ENCODE measurements around the gene MRPL37.

MRPL37 gene

DNA sequence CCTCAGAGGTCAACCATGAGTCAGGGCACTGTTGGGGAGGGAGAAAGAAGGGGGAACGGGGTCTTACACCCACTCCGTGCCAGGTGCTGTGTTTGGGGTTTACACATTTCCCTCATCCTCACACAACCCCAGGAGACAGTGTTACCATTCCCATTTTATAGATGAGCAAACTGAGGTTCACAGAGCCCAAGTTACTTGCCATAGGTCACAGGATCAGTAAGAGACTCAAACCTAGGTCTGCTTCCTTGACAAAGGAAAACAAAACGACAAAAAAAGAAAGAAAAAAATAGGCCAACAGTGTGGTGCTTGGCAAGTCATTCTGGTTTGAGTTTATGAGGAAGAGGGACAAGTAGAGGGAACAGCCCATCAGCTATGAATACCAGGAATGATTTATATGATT, 30.9 kb upstream of the MRPL37 start:
- no peaks in the 10 kb centered on the region for H3K9me3 ChIP-seq (ENCODE audit: insufficient read depth, low read length, severe bottlenecking)
- no peak overlapping the region for H3K4me2 ChIP-seq (ENCODE audit: insufficient read depth, low read length)
- no peak for DNase-seq
- H3K36me3 ChIP-seq (ENCODE audit: insufficient read depth, low read length) = 0 out of 2 replicates have a peak, but pooled peaks cover 4% of the 10 kb centered on the region
- H3K27me3 ChIP-seq (ENCODE audit: insufficient read depth, low read length, poor library complexity) = no peaks in the 10 kb centered on the region
- H4K20me1 ChIP-seq (ENCODE audit: insufficient read depth, low read length) = no peaks in the 10 kb centered on the region
- no peak overlapping the region for H2AFZ ChIP-seq (ENCODE audit: low read depth, low read length)
- no peak for ATAC-seq (ENCODE audit: insufficient read depth, low read depth)
- no peaks in the 10 kb centered on the region for H3K79me2 ChIP-seq (ENCODE audit: insufficient read depth, low read length)
- no peak overlapping the region for H3K4me3 ChIP-seq (ENCODE audit: low read depth in 1 of 2, low read length in 2 of 2)
- TF ChIP-seq EZH2 (IDR thresholded peaks at IDR 0.05; ENCODE audit: borderline replicate concordance, low read depth, low read length, severe bottlenecking) = no peak
- TF ChIP-seq, protein P1, sequence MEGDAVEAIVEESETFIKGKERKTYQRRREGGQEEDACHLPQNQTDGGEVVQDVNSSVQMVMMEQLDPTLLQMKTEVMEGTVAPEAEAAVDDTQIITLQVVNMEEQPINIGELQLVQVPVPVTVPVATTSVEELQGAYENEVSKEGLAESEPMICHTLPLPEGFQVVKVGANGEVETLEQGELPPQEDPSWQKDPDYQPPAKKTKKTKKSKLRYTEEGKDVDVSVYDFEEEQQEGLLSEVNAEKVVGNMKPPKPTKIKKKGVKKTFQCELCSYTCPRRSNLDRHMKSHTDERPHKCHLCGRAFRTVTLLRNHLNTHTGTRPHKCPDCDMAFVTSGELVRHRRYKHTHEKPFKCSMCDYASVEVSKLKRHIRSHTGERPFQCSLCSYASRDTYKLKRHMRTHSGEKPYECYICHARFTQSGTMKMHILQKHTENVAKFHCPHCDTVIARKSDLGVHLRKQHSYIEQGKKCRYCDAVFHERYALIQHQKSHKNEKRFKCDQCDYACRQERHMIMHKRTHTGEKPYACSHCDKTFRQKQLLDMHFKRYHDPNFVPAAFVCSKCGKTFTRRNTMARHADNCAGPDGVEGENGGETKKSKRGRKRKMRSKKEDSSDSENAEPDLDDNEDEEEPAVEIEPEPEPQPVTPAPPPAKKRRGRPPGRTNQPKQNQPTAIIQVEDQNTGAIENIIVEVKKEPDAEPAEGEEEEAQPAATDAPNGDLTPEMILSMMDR (IDR thresholded peaks at IDR 0.05; ENCODE audit: borderline replicate concordance, extremely low read depth, low read length, poor library complexity, severe bottlenecking) = no peak
- H3K9ac ChIP-seq (ENCODE audit: low read depth, low read length) = no peak overlapping the region
- H3K27ac ChIP-seq (ENCODE audit: low read length) = no peak overlapping the region
- no peaks in the 10 kb centered on the region for H3K4me1 ChIP-seq (ENCODE audit: insufficient read depth, low read length)

DNA sequence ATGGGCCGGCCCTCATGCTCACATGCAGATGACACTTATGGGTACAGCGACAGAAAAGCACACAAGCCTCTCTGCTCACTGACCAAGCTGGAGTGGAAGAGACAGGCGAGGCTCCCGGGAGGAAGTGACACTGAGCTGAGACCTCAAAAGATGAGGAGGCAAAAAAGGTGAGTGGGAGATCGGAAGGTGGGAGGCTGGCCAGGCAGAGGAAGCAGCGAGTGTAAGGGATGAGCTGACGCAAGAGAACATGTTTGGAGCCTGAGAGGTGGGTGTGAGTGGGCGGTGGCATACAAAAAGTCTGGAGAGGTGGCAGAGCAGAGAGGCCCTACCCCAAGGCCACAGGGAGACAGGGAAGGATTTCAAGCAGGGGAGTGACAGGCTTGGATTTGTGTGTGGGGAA, 29.0 kb upstream of the MRPL37 start:
- TF ChIP-seq, protein P1 (IDR thresholded peaks at IDR 0.05; ENCODE audit: borderline replicate concordance, extremely low read depth, low read length, poor library complexity, severe bottlenecking) = no peak
- TF ChIP-seq EZH2 (IDR thresholded peaks at IDR 0.05; ENCODE audit: borderline replicate concordance, low read depth, low read length, severe bottlenecking) = no peak
- no peak for ATAC-seq (ENCODE audit: insufficient read depth, low read depth)
- no peak overlapping the region for H3K27ac ChIP-seq (ENCODE audit: low read length)
- H3K4me3 ChIP-seq (ENCODE audit: low read depth in 1 of 2, low read length in 2 of 2) = no peak overlapping the region
- no peaks in the 10 kb centered on the region for H3K9me3 ChIP-seq (ENCODE audit: insufficient read depth, low read length, severe bottlenecking)
- no peaks in the 10 kb centered on the region for H3K79me2 ChIP-seq (ENCODE audit: insufficient read depth, low read length)
- H3K36me3 ChIP-seq (ENCODE audit: insufficient read depth, low read length) = peaks cover 11% of the 10 kb centered on the region; the same call in 1 of the 2 replicates
- H3K9ac ChIP-seq (ENCODE audit: low read depth, low read length) = no peak overlapping the region
- no peak overlapping the region for H3K4me2 ChIP-seq (ENCODE audit: insufficient read depth, low read length)
- no peak overlapping the region for H2AFZ ChIP-seq (ENCODE audit: low read depth, low read length)
- H3K4me1 ChIP-seq (ENCODE audit: insufficient read depth, low read length) = no peaks in the 10 kb centered on the region
- no peaks in the 10 kb centered on the region for H3K27me3 ChIP-seq (ENCODE audit: insufficient read depth, low read length, poor library complexity)
- DNase-seq = no peak
- H4K20me1 ChIP-seq (ENCODE audit: insufficient read depth, low read length) = no peaks in the 10 kb centered on the region

DNA sequence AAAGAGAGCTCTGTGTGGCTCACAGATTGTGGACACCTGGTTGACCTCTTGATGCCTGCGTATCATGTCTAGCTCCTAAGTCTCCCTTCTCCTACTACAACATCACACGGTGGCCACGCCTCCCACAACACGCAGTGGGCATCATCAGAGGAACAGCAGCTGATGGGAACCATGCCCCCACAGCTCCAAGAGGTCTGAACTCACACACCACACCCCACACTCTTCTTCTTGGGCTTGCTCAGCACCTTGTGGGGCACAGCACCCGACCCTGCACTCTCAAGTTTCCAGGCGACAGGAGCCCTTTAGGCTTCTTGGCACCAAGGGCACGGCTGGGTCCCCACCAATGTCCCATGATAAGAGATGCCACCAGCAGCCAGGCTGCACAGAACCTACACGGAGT, 28.4 kb upstream of the MRPL37 start:
- DNase-seq (no peak), ATAC-seq (ENCODE audit: insufficient read depth, low read depth) (no peak)
- no peaks in the 10 kb centered on the region for H3K9me3 ChIP-seq (ENCODE audit: insufficient read depth, low read length, severe bottlenecking)
- no peaks in the 10 kb centered on the region for H3K27me3 ChIP-seq (ENCODE audit: insufficient read depth, low read length, poor library complexity)
- TF ChIP-seq EZH2 (IDR thresholded peaks at IDR 0.05; ENCODE audit: borderline replicate concordance, low read depth, low read length, severe bottlenecking) = no peak
- TF ChIP-seq, protein P1 (IDR thresholded peaks at IDR 0.05; ENCODE audit: borderline replicate concordance, extremely low read depth, low read length, poor library complexity, severe bottlenecking) = no peak
- no peak overlapping the region for H2AFZ ChIP-seq (ENCODE audit: low read depth, low read length)
- no peak overlapping the region for H3K4me2 ChIP-seq (ENCODE audit: insufficient read depth, low read length)
- H3K36me3 ChIP-seq (ENCODE audit: insufficient read depth, low read length) = peaks cover 11% of the 10 kb centered on the region; the same call in 1 of the 2 replicates
- H3K27ac ChIP-seq (ENCODE audit: low read length) = no peak overlapping the region
- H3K4me3 ChIP-seq (ENCODE audit: low read depth in 1 of 2, low read length in 2 of 2) = no peak overlapping the region
- H3K4me1 ChIP-seq (ENCODE audit: insufficient read depth, low read length) = no peaks in the 10 kb centered on the region
- H4K20me1 ChIP-seq (ENCODE audit: insufficient read depth, low read length) = no peaks in the 10 kb centered on the region
- no peaks in the 10 kb centered on the region for H3K79me2 ChIP-seq (ENCODE audit: insufficient read depth, low read length)
- H3K9ac ChIP-seq (ENCODE audit: low read depth, low read length) = no peak overlapping the region
